HEK293 (cell line): ENCODE results near the gene CHPT1.

ENCODE experiments used
- CTCF ChIA-PET: fragments of 350-600 bp; formaldehyde crosslinking; extraction: SDS; loops from one replicate; lab custom pipeline; 2021; ENCODE audit warnings: antibody characterized with exemption; lab: Yijun Ruan, JAX
- POLR2A ChIA-PET: fragments of 300-600 bp; formaldehyde crosslinking; extraction: SDS; loops from one replicate; lab custom pipeline; 2020; ENCODE audit warnings: antibody characterized with exemption, inconsistent platforms; lab: Yijun Ruan, JAX
- H3K27ac ChIP-seq: fragments of 200-500 bp; sonication (Bioruptor generic); 2 replicates; pipeline ENCODE4 v1.5.1; 2014; ENCODE audit warnings: low read depth, low read length, control low read depth, inconsistent platforms; ENCODE audit errors: extremely low read depth
- H3K36me3 ChIP-seq, 2 experiments: fragments of 200-500 bp in 1 of 2; sonication (Bioruptor generic) in 1 of 2; 1 replicate in 1 of 2; 2 replicates in 1 of 2; pipeline ENCODE4 v1.5.1; 2014 to 2017; ENCODE audit warnings: inconsistent platforms in 2 of 2, low read length in 2 of 2; ENCODE audit not compliant: control insufficient read depth in 2 of 2, insufficient read depth in 1 of 2
- H3K4me1 ChIP-seq: fragments of 200-500 bp; sonication (Bioruptor generic); 2 replicates; pipeline ENCODE4 v1.5.1; 2014; ENCODE audit warnings: mild to moderate bottlenecking, low read length, inconsistent platforms; ENCODE audit not compliant: control insufficient read depth, insufficient read depth
- H3K4me3 ChIP-seq: 2 replicates; pipeline ENCODE4 v1.5.1; 2011; ENCODE audit warnings: low read depth, mild to moderate bottlenecking, control low read depth, low read length, moderate library complexity
- H3K9me3 ChIP-seq: fragments of 200-500 bp; sonication (Bioruptor generic); 2 replicates; pipeline ENCODE4 v1.5.1; 2014; ENCODE audit warnings: low read depth, low read length, inconsistent platforms; ENCODE audit not compliant: control insufficient read depth, insufficient read depth
- HOXD13 ChIP-seq: sonication (generic); formaldehyde crosslinking; IDR thresholded peaks from 2 replicates; pipeline ENCODE4 v1.8.0; 2022; ENCODE audit warnings: missing genetic modification reagents, borderline replicate concordance
- SETDB1 ChIP-seq: IDR thresholded peaks from one replicate; pipeline ENCODE4 v1.6.1; 2017; ENCODE audit warnings: mild to moderate bottlenecking, low read length, moderate library complexity, mixed read lengths; ENCODE audit not compliant: insufficient read length
- ZBTB21 ChIP-seq: fragments of 450-650 bp; formaldehyde crosslinking; IDR thresholded peaks from 2 replicates; pipeline ENCODE4 v1.5.1; 2017; ENCODE audit warnings: missing biosample characterization, missing genetic modification characterization
- ZNF10 ChIP-seq: fragments of 450-650 bp; formaldehyde crosslinking; IDR thresholded peaks from 2 replicates; pipeline ENCODE4 v1.5.1; 2017; ENCODE audit warnings: missing biosample characterization, missing genetic modification characterization
- ZNF175 ChIP-seq: fragments of 450-650 bp; formaldehyde crosslinking; IDR thresholded peaks from 2 replicates; pipeline ENCODE4 v1.5.1; 2016; ENCODE audit warnings: missing biosample characterization, missing genetic modification characterization
- ZNF26 ChIP-seq: fragments of 450-650 bp; formaldehyde crosslinking; IDR thresholded peaks from 2 replicates; pipeline ENCODE4 v1.5.1; 2016; ENCODE audit warnings: missing biosample characterization, missing genetic modification characterization
- ZNF311 ChIP-seq: fragments of 450-650 bp; formaldehyde crosslinking; IDR thresholded peaks from 2 replicates; pipeline ENCODE4 v1.5.1; 2017; ENCODE audit warnings: missing biosample characterization, missing genetic modification characterization, borderline replicate concordance
- ZNF561 ChIP-seq: fragments of 450-650 bp; IDR thresholded peaks from 2 replicates; pipeline ENCODE4 v1.5.1; 2018; ENCODE audit warnings: missing biosample characterization, missing genetic modification characterization, borderline replicate concordance
- ZNF639 ChIP-seq: fragments of 450-650 bp; formaldehyde crosslinking; IDR thresholded peaks from 2 replicates; pipeline ENCODE4 v1.5.1; 2016; ENCODE audit warnings: missing biosample characterization, missing genetic modification characterization

The CHPT1 gene

GRCh38 chr12:101777485-101777884 lies 80.0 kb downstream of the CHPT1 start:
- CTCF ChIA-PET: interaction anchor here (0.8 to 1.9 kb wide), 6 partner anchors 46 to 363 kb away, joined by 3 to 8 read pairs (median 4); no protein-coding TSS in a partner anchor
- Histone ChIP-seq H3K36me3 (peaks cover 0 to 11% of the 10 kb centered on the region in 2 experiments; a peak in 1 of 3 replicates), H3K9me3 (no peaks in the 10 kb centered on the region), H3K4me1 (peaks cover 2% of the 10 kb centered on the region), H3K4me3 (no peak overlapping the region), H3K27ac (no peak overlapping the region)
- POLR2A ChIA-PET: no interaction called here
- no peak for TF ChIP-seq ZNF26 (tag by site-specific recombination)
- no peak for TF ChIP-seq ZNF639

GRCh38 chr12:101777978-101778377 lies 80.5 kb downstream of the CHPT1 start:
- no peak overlapping the region for H3K4me3 ChIP-seq
- peaks cover 0 to 11% of the 10 kb centered on the region in 2 experiments; a peak in 1 of 3 replicates for H3K36me3 ChIP-seq
- no peak overlapping the region for H3K27ac ChIP-seq

More at GRCh38 chr12:101777978-101778377, 80.5 kb downstream of the CHPT1 start:
- H3K9me3 ChIP-seq: no peaks in the 10 kb centered on the region
- H3K4me1 ChIP-seq: peaks cover 5% of the 10 kb centered on the region
- ChIA-PET CTCF (interaction anchor here (0.6 to 1.9 kb wide), 5 partner anchors 46 to 290 kb away, joined by 3 to 8 read pairs (median 3); no protein-coding TSS in a partner anchor), POLR2A (no interaction called here)
- no peak for TF ChIP-seq ZNF175 (tag by site-specific recombination)
- TF ChIP-seq ZNF311 (tag by site-specific recombination): no peak
- no peak for TF ChIP-seq HOXD13 (CRISPR knock-in tag)
- TF ChIP-seq ZBTB21 (tag by site-specific recombination): no peak
- no peak for TF ChIP-seq ZNF10 (tag by site-specific recombination)
- no peak for TF ChIP-seq ZNF561 (tag by site-specific recombination)
- no peak for TF ChIP-seq SETDB1
